ENCODE results near the gene CRMP1. TPM values are rescaled to one million over a fixed set of nuclear protein-coding genes. Genes with fewer than 3 reads are reported as not detected.

Gene CRMP1
- total and polyA plus RNA-seq, 2 of the 4 experiments (the other 2 are of a cell fraction), result 4.1 to 7.4 TPM

DNA sequence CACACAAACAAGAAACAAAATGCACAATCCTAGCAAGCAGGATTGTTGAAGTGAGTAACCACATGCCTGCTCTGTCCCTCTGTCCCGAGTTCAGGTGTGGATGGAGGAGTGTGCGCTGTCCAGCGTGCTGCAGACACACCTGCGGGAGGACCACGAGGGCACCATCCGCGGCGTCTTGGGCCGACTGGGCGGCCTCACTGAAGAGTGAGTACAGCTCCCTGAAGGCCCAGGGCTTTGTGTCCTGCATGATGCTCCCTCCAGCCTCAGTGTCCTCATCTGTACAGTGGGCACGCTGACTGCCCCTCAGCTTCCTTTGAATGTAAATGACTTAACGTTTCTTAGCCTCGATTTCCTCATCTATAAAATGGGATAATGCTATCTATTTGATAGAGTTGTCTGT is 99.4 kb downstream of the CRMP1 start:
- Histone ChIP-seq H2BK15ac (ENCODE audit: low read depth, low read length) (no peak overlapping the region), H4K5ac (ENCODE audit: low read depth, low read length) (no peak overlapping the region), H3K14ac (replicated peaks; ENCODE audit: low read depth, low read length) (no peak overlapping the region), H2AK5ac (ENCODE audit: low read depth, low read length) (no peak overlapping the region), H4K91ac (ENCODE audit: insufficient read depth, low read depth, low read length) (no peak overlapping the region), H3K9ac (ENCODE audit: low read depth, low read length) (no peak overlapping the region), H2BK20ac (ENCODE audit: low read depth, low read length) (no peak overlapping the region), H3K23ac (ENCODE audit: low read depth, low read length) (no peak overlapping the region), H2AFZ (replicated peaks; ENCODE audit: low read length, poor library complexity) (no peak overlapping the region), H3K9me3 (ENCODE audit: control insufficient read depth, insufficient read depth, low read length) (no peaks in the 10 kb centered on the region), H3K79me1 (ENCODE audit: low read depth in 1 of 2, low read length in 2 of 2) (peaks cover 0 to 3% of the 10 kb centered on the region in 2 experiments; a peak in 1 of 4 replicates), H4K20me1 (ENCODE audit: insufficient read depth, low read length) (no peaks in the 10 kb centered on the region), H3K4ac (ENCODE audit: low read depth, low read length) (no peak overlapping the region), H2AK9ac (replicated peaks; ENCODE audit: low read depth, low read length, poor library complexity) (no peak overlapping the region), H3K4me3 (ENCODE audit: insufficient read depth, low read depth, low read length) (no peak overlapping the region), H3K4me1 (ENCODE audit: control insufficient read depth, insufficient read depth, low read length) (no peaks in the 10 kb centered on the region), H3K4me2 (ENCODE audit: low read depth, low read length) (no peak overlapping the region), H2BK120ac (ENCODE audit: low read depth, low read length) (no peak overlapping the region), H3K56ac (ENCODE audit: extremely low read depth, insufficient read depth, low read length) (no peak overlapping the region), H2BK5ac (ENCODE audit: low read depth, low read length, poor library complexity, severe bottlenecking) (no peak overlapping the region), H3K36me3 (ENCODE audit: control insufficient read depth, insufficient read depth, low read length) (peaks cover 37% of the 10 kb centered on the region), H4K8ac (ENCODE audit: low read depth in 2 of 2, low read length in 2 of 2) (no peak overlapping the region), H3K9me1 (ENCODE audit: insufficient read depth, low read length) (peaks cover 3% of the 10 kb centered on the region; the same call in 1 of the 2 replicates), H3K27ac (ENCODE audit: insufficient read depth, low read length) (no peak overlapping the region), H3K18ac (ENCODE audit: low read depth, low read length) (no peak overlapping the region), H3K27me3 (ENCODE audit: control insufficient read depth, insufficient read depth, low read length) (no peaks in the 10 kb centered on the region)
- ChIA-PET CTCF (no interaction called here), POLR2A (ENCODE audit: unreplicated experiment) (no interaction called here)
- no CpG with 5 or more reads among the region's 13 CpGs for WGBS, 2 experiments (ENCODE audit: extremely low coverage in 2 of 2, insufficient read length in 1 of 2)
- dilution Hi-C loops (cut with HindIII; ENCODE audit: low sequenced_read_pairs, unreplicated experiment) (no loop called here), in situ Hi-C loops (cut with MboI; ENCODE audit: low sequenced_read_pairs) (loop anchor here (10.0 kb wide), 1 partner anchor 749 kb away; no protein-coding TSS in a partner anchor), intact Hi-C loops (cut with micrococcal nuclease) (loop anchor here (5.0 kb wide), 2 partner anchors 46 to 156 kb away; no protein-coding TSS in a partner anchor)
- no TSS peak for BruUV-seq (replicated peaks)
- ATAC-seq (ENCODE audit: low read depth), result no peak
- DNase-seq, result no peak
- TF ChIP-seq CHD1 (IDR thresholded peaks at IDR 0.05; ENCODE audit: low read depth, low read length) (no peak), CEBPB (IDR thresholded peaks at IDR 0.05; ENCODE audit: low read depth, low read length) (no peak), RCOR1 (IDR thresholded peaks at IDR 0.05; ENCODE audit: insufficient replicate concordance, low read length) (no peak), RAD21 (IDR thresholded peaks at IDR 0.05; ENCODE audit: low read length) (no peak), POLR2A (IDR thresholded peaks at IDR 0.05; ENCODE audit: low read depth, low read length) (no peak)
- TF ChIP-seq, protein P1, sequence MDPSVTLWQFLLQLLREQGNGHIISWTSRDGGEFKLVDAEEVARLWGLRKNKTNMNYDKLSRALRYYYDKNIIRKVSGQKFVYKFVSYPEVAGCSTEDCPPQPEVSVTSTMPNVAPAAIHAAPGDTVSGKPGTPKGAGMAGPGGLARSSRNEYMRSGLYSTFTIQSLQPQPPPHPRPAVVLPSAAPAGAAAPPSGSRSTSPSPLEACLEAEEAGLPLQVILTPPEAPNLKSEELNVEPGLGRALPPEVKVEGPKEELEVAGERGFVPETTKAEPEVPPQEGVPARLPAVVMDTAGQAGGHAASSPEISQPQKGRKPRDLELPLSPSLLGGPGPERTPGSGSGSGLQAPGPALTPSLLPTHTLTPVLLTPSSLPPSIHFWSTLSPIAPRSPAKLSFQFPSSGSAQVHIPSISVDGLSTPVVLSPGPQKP (IDR thresholded peaks at IDR 0.05; ENCODE audit: borderline replicate concordance, low read depth, low read length), result no peak
